Activated naive CD4-positive, alpha-beta T cell treated with Interleukin-2 at 50 U/mL for 16 hours (primary cell): ENCODE data around the gene LAMP5.

Source experiments
- DNase-seq: peaks from one replicate; pipeline ENCODE4 v3.0.0-alpha.2; 2020

Gene LAMP5

GRCh38 chr20:9550283-9550682, 35.9 kb downstream of the LAMP5 start:
- no peak for DNase-seq

- DNase-seq: no peak
Observed at GRCh38 chr20:9550871-9551270, 36.5 kb downstream of the LAMP5 start.

GRCh38 chr20:9551808-9552550, 37.6 kb downstream of the LAMP5 start:
- DNase-seq: no peak

GRCh38 chr20:9555781-9556180, 41.4 kb downstream of the LAMP5 start:
- DNase-seq: no peak

GRCh38 chr20:9557411-9557810, 43.0 kb downstream of the LAMP5 start:
- DNase-seq: no peak

- no peak for DNase-seq
Observed at GRCh38 chr20:9565910-9566550, 51.6 kb downstream of the LAMP5 start.

- DNase-seq: no peak
Observed at GRCh38 chr20:9566977-9567376, 52.6 kb downstream of the LAMP5 start.

- no peak for DNase-seq
Observed at GRCh38 chr20:9570612-9571011, 56.2 kb downstream of the LAMP5 start.

GRCh38 chr20:9571783-9572182, 57.4 kb downstream of the LAMP5 start:
- no peak for DNase-seq

- DNase-seq: no peak
Observed at GRCh38 chr20:9572670-9573069, 58.3 kb downstream of the LAMP5 start.

- no peak for DNase-seq
Observed at GRCh38 chr20:9573335-9574151, 59.2 kb downstream of the LAMP5 start.

- no peak for DNase-seq
Observed at GRCh38 chr20:9574181-9574580, 59.8 kb downstream of the LAMP5 start.

GRCh38 chr20:9574776-9575175, 60.4 kb downstream of the LAMP5 start:
- DNase-seq: no peak

- DNase-seq: no peak
Observed at GRCh38 chr20:9575836-9576235, 61.4 kb downstream of the LAMP5 start.

- no peak for DNase-seq
Observed at GRCh38 chr20:9576695-9577094, 62.3 kb downstream of the LAMP5 start.

- no peak for DNase-seq
Observed at GRCh38 chr20:9577397-9577796, 63.0 kb downstream of the LAMP5 start.

GRCh38 chr20:9578594-9578993, 64.2 kb downstream of the LAMP5 start:
- no peak for DNase-seq
